H9 (cell line): ENCODE data around the gene SLC23A2. TPM values are rescaled to one million over a fixed set of nuclear protein-coding genes. Genes with fewer than 3 reads are reported as not detected.

Experiments used
- DNase-seq: peaks from one replicate; pipeline ENCODE4 v3.0.0-alpha.2; 2017
- H2AFZ ChIP-seq: one replicate; pipeline ENCODE4 v1.6.1; 2013; ENCODE audit warnings: mild to moderate bottlenecking, low read length, control low read depth, moderate library complexity
- H2AK5ac ChIP-seq: 2 replicates; pipeline ENCODE4 v1.6.1; 2013; ENCODE audit warnings: low read length, control low read depth, mixed read lengths; ENCODE audit not compliant: insufficient read length
- H2BK120ac ChIP-seq: one replicate; pipeline ENCODE4 v1.6.1; 2013; ENCODE audit warnings: low read depth, mild to moderate bottlenecking, low read length, control low read depth, inconsistent platforms; ENCODE audit not compliant: poor library complexity, severe bottlenecking
- H2BK12ac ChIP-seq: 2 replicates; pipeline ENCODE4 v1.6.1; 2013; ENCODE audit warnings: low read length, control low read depth, mixed read lengths, low read depth; ENCODE audit not compliant: insufficient read length
- H2BK15ac ChIP-seq: 2 replicates; pipeline ENCODE4 v1.6.1; 2013; ENCODE audit warnings: low read depth, low read length, control low read depth
- H2BK20ac ChIP-seq: one replicate; pipeline ENCODE4 v1.6.1; 2013; ENCODE audit warnings: low read depth, mild to moderate bottlenecking, low read length, control low read depth, inconsistent platforms; ENCODE audit not compliant: poor library complexity, severe bottlenecking
- H2BK5ac ChIP-seq: 2 replicates; pipeline ENCODE4 v1.6.1; 2013; ENCODE audit warnings: low read length, control low read depth, mixed read lengths; ENCODE audit not compliant: insufficient read length
- H3K14ac ChIP-seq: 2 replicates; pipeline ENCODE4 v1.6.1; 2013; ENCODE audit warnings: low read length, control low read depth; ENCODE audit not compliant: insufficient read depth
- H3K18ac ChIP-seq: 2 replicates; pipeline ENCODE4 v1.6.1; 2013; ENCODE audit warnings: low read depth, mild to moderate bottlenecking, mixed read lengths, low read length, control low read depth; ENCODE audit not compliant: insufficient read length
- H3K23ac ChIP-seq: 2 replicates; pipeline ENCODE4 v1.6.1; 2013; ENCODE audit warnings: low read length, control low read depth, mixed read lengths, low read depth; ENCODE audit not compliant: insufficient read length
- H3K23me2 ChIP-seq: 2 replicates; pipeline ENCODE4 v1.6.1; 2013; ENCODE audit warnings: low read depth, mild to moderate bottlenecking, mixed read lengths, low read length, control low read depth; ENCODE audit not compliant: insufficient read length, poor library complexity, severe bottlenecking
- H3K27ac ChIP-seq: 2 replicates; pipeline ENCODE4 v1.5.1; 2013; ENCODE audit warnings: low read length, control low read depth, mixed read lengths, low read depth; ENCODE audit not compliant: insufficient read length
- H3K27me3 ChIP-seq: 2 replicates; pipeline ENCODE4 v1.6.1; 2013; ENCODE audit warnings: low read length, control low read depth, inconsistent platforms; ENCODE audit not compliant: insufficient read depth
- H3K4ac ChIP-seq: 2 replicates; pipeline ENCODE4 v1.6.1; 2013; ENCODE audit warnings: low read depth, mild to moderate bottlenecking, control low read depth, inconsistent platforms, low read length, moderate library complexity
- H3K4me1 ChIP-seq: 2 replicates; pipeline ENCODE4 v1.6.1; 2013; ENCODE audit warnings: low read length, control low read depth, inconsistent platforms; ENCODE audit not compliant: insufficient read depth
- H3K4me2 ChIP-seq: 2 replicates; pipeline ENCODE4 v1.6.1; 2013; ENCODE audit warnings: low read length, control low read depth, mixed read lengths; ENCODE audit not compliant: insufficient read length, insufficient read depth
- H3K56ac ChIP-seq: 2 replicates; pipeline ENCODE4 v1.6.1; 2013; ENCODE audit warnings: low read depth, mild to moderate bottlenecking, mixed read lengths, low read length, control low read depth; ENCODE audit not compliant: insufficient read length
- H3K79me1 ChIP-seq: 2 replicates; pipeline ENCODE4 v1.6.1; 2013; ENCODE audit warnings: low read depth, mild to moderate bottlenecking, moderate library complexity, low read length, control low read depth, inconsistent platforms; ENCODE audit not compliant: insufficient read depth, poor library complexity, severe bottlenecking
- H3K79me2 ChIP-seq: 2 replicates; pipeline ENCODE4 v1.6.1; 2013; ENCODE audit warnings: low read length, control low read depth, inconsistent platforms; ENCODE audit not compliant: insufficient read depth
- H3K9ac ChIP-seq: 2 replicates; pipeline ENCODE4 v1.6.1; 2013; ENCODE audit warnings: low read length, control low read depth, mixed read lengths; ENCODE audit not compliant: insufficient read length; ENCODE audit errors: extremely low read depth
- H3K9me3 ChIP-seq: one replicate; pipeline ENCODE4 v1.6.1; 2013; ENCODE audit warnings: low read depth, low read length, inconsistent platforms; ENCODE audit not compliant: control insufficient read depth
- H3T11ph ChIP-seq: one replicate; pipeline ENCODE4 v1.6.1; 2013; ENCODE audit warnings: mild to moderate bottlenecking, low read length, control low read depth, inconsistent platforms
- H4K20me1 ChIP-seq: one replicate; pipeline ENCODE4 v1.6.1; 2013; ENCODE audit not compliant: control insufficient read depth, insufficient read length, insufficient read depth
- H4K5ac ChIP-seq: 2 replicates; pipeline ENCODE4 v1.6.1; 2013; ENCODE audit warnings: low read depth, mild to moderate bottlenecking, mixed read lengths, low read length, control low read depth; ENCODE audit not compliant: insufficient read length
- H4K8ac ChIP-seq: replicated peaks from 2 replicates; pipeline ENCODE4 v1.6.1; 2013; ENCODE audit warnings: low read length, control low read depth, mixed read lengths, low read depth; ENCODE audit not compliant: insufficient read length
- H4K91ac ChIP-seq: 2 replicates; pipeline ENCODE4 v1.6.1; 2013; ENCODE audit warnings: low read depth, mild to moderate bottlenecking, moderate library complexity, mixed read lengths, low read length, control low read depth; ENCODE audit not compliant: insufficient read length
- H3K27ac Mint-ChIP-seq, 3 experiments: 2 replicates in 2 of 3; 3 replicates in 1 of 3; pipeline ENCODE4 v1.8.0; 2020 to 2021; ENCODE audit warnings: mixed read lengths in 3 of 3, mild to moderate bottlenecking in 1 of 3, moderate library complexity in 1 of 3
- H3K27me3 Mint-ChIP-seq: 2 replicates; pipeline ENCODE4 v1.8.0; 2021; ENCODE audit warnings: low read depth, mild to moderate bottlenecking, moderate library complexity, mixed read lengths
- H3K36me3 Mint-ChIP-seq, 3 experiments: 2 replicates in 2 of 3; 3 replicates in 1 of 3; pipeline ENCODE4 v1.8.0; 2020 to 2021; ENCODE audit warnings: low read depth in 3 of 3, mixed read lengths in 3 of 3; ENCODE audit not compliant: insufficient read depth in 1 of 3
- H3K4me1 Mint-ChIP-seq, 2 experiments: 2 replicates each; pipeline ENCODE4 v1.8.0; 2020; ENCODE audit warnings: mixed read lengths in 2 of 2
- H3K4me3 Mint-ChIP-seq, 2 experiments: 2 replicates in 1 of 2; 3 replicates in 1 of 2; pipeline ENCODE4 v1.8.0; 2020 to 2021; ENCODE audit warnings: mild to moderate bottlenecking in 2 of 2, mixed read lengths in 2 of 2, moderate library complexity in 1 of 2
- H3K9me3 Mint-ChIP-seq, 2 experiments: 2 replicates in 1 of 2; 3 replicates in 1 of 2; pipeline ENCODE4 v1.8.0; 2020; ENCODE audit warnings: mild to moderate bottlenecking in 2 of 2, mixed read lengths in 2 of 2, moderate library complexity in 1 of 2
- WGBS: extraction: QIAGEN DNeasy Blood & Tissue Kit; methylation state at CpG from one replicate; pipeline ENCODE4 v1.1.7; 2013; ENCODE audit warnings: missing lambda C conversion rate, low lambda C conversion rate, mixed read lengths; ENCODE audit not compliant: insufficient read length; ENCODE audit errors: extremely low coverage; 5-methylcytosine and 5-hydroxymethylcytosine counted together
- total RNA-seq: library from RNA; stranded (reverse); gene quantifications from 2 replicates; pipeline ENCODE4 v1.2.1, GENCODE V29; 2021
- TF ChIP-seq, protein P1 (sequence below): fragments of 200-600 bp; sonication (generic); conservative IDR thresholded peaks from 3 replicates; pipeline ENCODE4 v1.8.0; 2021; ENCODE audit warnings: antibody characterized with exemption, mild to moderate bottlenecking

SLC23A2 gene
- total RNA-seq, 1 experiment from 2014 or later: 16.5 TPM

DNA sequence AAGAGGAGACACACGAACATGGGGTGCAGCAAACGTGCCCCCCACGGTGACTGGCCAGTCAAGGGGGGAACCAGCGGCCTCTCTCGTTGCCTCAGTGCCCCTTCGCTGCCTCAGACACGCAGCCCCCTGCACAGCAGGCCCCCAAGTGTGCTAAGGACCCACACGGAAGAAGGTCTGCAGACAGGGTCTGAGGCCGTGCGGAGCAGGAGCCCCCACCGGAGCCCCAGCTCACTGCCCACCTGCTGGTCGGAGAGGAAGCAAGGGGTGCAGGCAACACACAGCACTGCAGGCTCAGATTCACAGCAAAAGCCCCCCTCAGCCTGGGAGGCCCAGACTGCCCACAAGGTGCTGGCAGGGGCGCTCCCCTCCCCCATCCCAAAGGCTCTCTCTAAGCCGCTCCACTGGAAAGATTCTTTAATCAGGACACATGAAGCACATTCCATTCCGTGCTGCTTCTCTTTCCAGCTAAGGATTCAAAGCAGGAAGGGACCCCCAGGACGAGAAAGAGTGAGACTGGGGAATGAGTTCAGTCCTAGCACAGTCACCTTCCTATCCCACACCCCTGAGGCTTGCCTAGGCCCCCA lies 105.1 kb downstream of the SLC23A2 start:
- H3K4me1 Mint-ChIP-seq: peaks cover 17 to 31% of the 10 kb centered on the region in 2 experiments
- TF ChIP-seq, protein P1, sequence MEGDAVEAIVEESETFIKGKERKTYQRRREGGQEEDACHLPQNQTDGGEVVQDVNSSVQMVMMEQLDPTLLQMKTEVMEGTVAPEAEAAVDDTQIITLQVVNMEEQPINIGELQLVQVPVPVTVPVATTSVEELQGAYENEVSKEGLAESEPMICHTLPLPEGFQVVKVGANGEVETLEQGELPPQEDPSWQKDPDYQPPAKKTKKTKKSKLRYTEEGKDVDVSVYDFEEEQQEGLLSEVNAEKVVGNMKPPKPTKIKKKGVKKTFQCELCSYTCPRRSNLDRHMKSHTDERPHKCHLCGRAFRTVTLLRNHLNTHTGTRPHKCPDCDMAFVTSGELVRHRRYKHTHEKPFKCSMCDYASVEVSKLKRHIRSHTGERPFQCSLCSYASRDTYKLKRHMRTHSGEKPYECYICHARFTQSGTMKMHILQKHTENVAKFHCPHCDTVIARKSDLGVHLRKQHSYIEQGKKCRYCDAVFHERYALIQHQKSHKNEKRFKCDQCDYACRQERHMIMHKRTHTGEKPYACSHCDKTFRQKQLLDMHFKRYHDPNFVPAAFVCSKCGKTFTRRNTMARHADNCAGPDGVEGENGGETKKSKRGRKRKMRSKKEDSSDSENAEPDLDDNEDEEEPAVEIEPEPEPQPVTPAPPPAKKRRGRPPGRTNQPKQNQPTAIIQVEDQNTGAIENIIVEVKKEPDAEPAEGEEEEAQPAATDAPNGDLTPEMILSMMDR: no peak
- Histone ChIP-seq H2BK120ac (no peak overlapping the region), H2BK15ac (no peak overlapping the region), H3K23ac (no peak overlapping the region), H3K27me3 (no peaks in the 10 kb centered on the region), H3K18ac (peak overlapping the region; percentile 1), H3K9me3 (no peaks in the 10 kb centered on the region), H3K56ac (no peak overlapping the region), H3K4ac (no peak overlapping the region), H4K91ac (no peak overlapping the region), H3K27ac (no peak overlapping the region), H4K8ac (no peak overlapping the region), H3K23me2 (no peaks in the 10 kb centered on the region), H3K79me1 (no peaks in the 10 kb centered on the region), H2AFZ (no peak overlapping the region), H3K4me1 (peaks cover 2% of the 10 kb centered on the region; the same call in 1 of the 2 replicates), H2BK12ac (no peak overlapping the region), H4K5ac (no peak overlapping the region), H2BK5ac (no peak overlapping the region), H2BK20ac (no peak overlapping the region), H3K9ac (no peak overlapping the region), H3K14ac (no peak overlapping the region), H3T11ph (no peak overlapping the region), H3K4me2 (no peak overlapping the region), H2AK5ac (no peak overlapping the region), H4K20me1 (no peaks in the 10 kb centered on the region), H3K79me2 (no peaks in the 10 kb centered on the region)
- WGBS: no CpG with 5 or more reads among the region's 16 CpGs
- no peaks in the 10 kb centered on the region for H3K9me3 Mint-ChIP-seq
- no peak for DNase-seq
- peak overlapping the region in 1 of 3 experiments; percentile 87; a peak in 2 of 7 replicates for H3K27ac Mint-ChIP-seq
- H3K27me3 Mint-ChIP-seq: no peaks in the 10 kb centered on the region
- peaks cover 9 to 16% (median 12%) of the 10 kb centered on the region in 3 experiments for H3K36me3 Mint-ChIP-seq
- H3K4me3 Mint-ChIP-seq: no peak overlapping the region
